K562 (cell line): Measurements from ENCODE around the gene ISYNA1. TPM values are rescaled to one million over a fixed set of nuclear protein-coding genes. Genes with fewer than 3 reads are reported as not detected.

Experiments
- CXXC5 ChIP-seq: fragments of 250-450 bp; sonication (Bioruptor Pico); IDR thresholded peaks from 2 replicates; pipeline ENCODE4 v1.8.0; 2022; ENCODE audit warnings: inconsistent platforms, mild to moderate bottlenecking, moderate library complexity
- ETV5 ChIP-seq: sonication (generic); formaldehyde crosslinking; IDR thresholded peaks from 2 replicates; pipeline ENCODE4 v1.4.0; 2020; ENCODE audit warnings: low read depth, mild to moderate bottlenecking, missing genetic modification reagents
- EZH2 ChIP-seq: IDR thresholded peaks from 2 replicates; pipeline ENCODE4 v1.6.1; 2012; ENCODE audit warnings: low read depth, mild to moderate bottlenecking, inconsistent platforms, low read length, borderline replicate concordance
- GTF2E2 ChIP-seq: fragments of 200-800 bp; sonication (Bioruptor generic); IDR thresholded peaks from 2 replicates; pipeline ENCODE4 v1.6.1; 2016; ENCODE audit warnings: missing genetic modification characterization, missing compliant biosample characterization
- HNRNPL ChIP-seq: fragments of 200-400 bp; formaldehyde crosslinking; IDR thresholded peaks from 2 replicates; pipeline ENCODE4 v1.6.1; 2017; ENCODE audit warnings: low read depth, mild to moderate bottlenecking, low read length
- JUND ChIP-seq, 2 experiments: IDR thresholded peaks; 2 replicates in 1 of 2; 3 replicates in 1 of 2; pipeline ENCODE4 v1.6.1; 2011; ENCODE audit warnings: borderline replicate concordance in 2 of 2, low read depth in 2 of 2, low read length in 2 of 2, improper control_type of control experiment in 1 of 2, missing biosample characterization in 1 of 2, missing genetic modification characterization in 1 of 2, missing genetic modification reagents in 1 of 2
- MBD2 ChIP-seq: sonication (generic); IDR thresholded peaks from 2 replicates; pipeline ENCODE4 v1.6.1; 2016; ENCODE audit warnings: low read depth, borderline replicate concordance
- MEF2D ChIP-seq: conservative IDR thresholded peaks from 2 replicates; pipeline ENCODE4 v1.6.1; 2016; ENCODE audit warnings: low read depth, missing genetic modification characterization, missing compliant biosample characterization
- NCOA1 ChIP-seq: fragments of 450-650 bp; IDR thresholded peaks from 2 replicates; pipeline ENCODE4 v1.6.1; 2016; ENCODE audit warnings: low read depth
- NR2C1 ChIP-seq, 2 experiments: fragments of 450-650 bp; IDR thresholded peaks; 2 replicates each; pipeline ENCODE4 v1.6.1; 2017; ENCODE audit warnings: mild to moderate bottlenecking in 2 of 2, antibody characterized with exemption in 1 of 2, inconsistent platforms in 1 of 2, missing compliant biosample characterization in 1 of 2, missing genetic modification characterization in 1 of 2
- POLR2A ChIP-seq: fragments of 450-650 bp; conservative IDR thresholded peaks from 2 replicates; pipeline ENCODE4 v1.6.1; 2016
- RAD51 ChIP-seq: fragments of 450-650 bp; IDR thresholded peaks from 2 replicates; pipeline ENCODE4 v1.7.1; 2016; ENCODE audit warnings: low read depth, mild to moderate bottlenecking, borderline replicate concordance
- SMARCA5 ChIP-seq: fragments of 450-650 bp; IDR thresholded peaks from 2 replicates; pipeline ENCODE4 v1.6.1; 2016
- SP1 ChIP-seq: sonication (generic); formaldehyde crosslinking; IDR thresholded peaks from 2 replicates; pipeline ENCODE4 v1.8.1; 2022; ENCODE audit warnings: mild to moderate bottlenecking, missing genetic modification reagents
- TEAD4 ChIP-seq, 2 experiments: sonication (generic) in 1 of 2; formaldehyde crosslinking in 1 of 2; IDR thresholded peaks; 2 replicates each; pipeline versions ENCODE4 v1.6.1 to v1.8.0; 2012 to 2022; ENCODE audit warnings: borderline replicate concordance in 1 of 2, inconsistent platforms in 1 of 2, low read length in 1 of 2, mild to moderate bottlenecking in 1 of 2, missing genetic modification reagents in 1 of 2
- ZNF217 ChIP-seq: sonication (generic); formaldehyde crosslinking; IDR thresholded peaks from 2 replicates; pipeline ENCODE4 v1.8.0; 2022; ENCODE audit warnings: mild to moderate bottlenecking, missing genetic modification reagents
- ZNF699 ChIP-seq: fragments of 250-450 bp; sonication (Bioruptor Pico); IDR thresholded peaks from 2 replicates; pipeline ENCODE4 v1.8.0; 2021; ENCODE audit warnings: mild to moderate bottlenecking, moderate library complexity; ENCODE audit not compliant: insufficient replicate concordance
- ZZZ3 ChIP-seq: fragments of 450-650 bp; IDR thresholded peaks from 2 replicates; pipeline ENCODE4 v1.6.1; 2016; ENCODE audit warnings: antibody characterized with exemption, mild to moderate bottlenecking, moderate library complexity
- polyA plus RNA-seq, 8 experiments: library from polyadenylated mRNA; depleted of rRNA in 4 of 8; stranded (reverse) in 5 of 8; unstranded in 3 of 8; fragments of >200 nt; fragmentation: Nextera tagmentation in 2 of 8; fragmentation: Illumina TruSeq in 1 of 8; extraction: Ambion mirVana in 2 of 8; extraction: Trizol in 1 of 8; gene quantifications; 2 replicates each; pipeline versions ENCODE4 v1.2.1 to v1.2.3, GENCODE V29; 2011 to 2014; ENCODE audit warnings: inconsistent platforms in 1 of 8, missing spikeins in 1 of 8
- total RNA-seq, 7 experiments: library from RNA; depleted of rRNA in 6 of 7; stranded (reverse); fragments of >200 nt in 6 of 7; fragmentation: Illumina TruSeq in 2 of 7; extraction: Trizol in 2 of 7; gene quantifications; 2 replicates each; pipeline versions ENCODE4 v1.2.1 to v1.2.3, GENCODE V29; 2011 to 2021; ENCODE audit warnings: low replicate concordance in 1 of 7
- TF ChIP-seq, protein P1 (sequence below): conservative IDR thresholded peaks from 2 replicates; pipeline ENCODE4 v1.6.1; 2011; ENCODE audit warnings: low read depth, mild to moderate bottlenecking, low read length; ENCODE audit not compliant: control insufficient read depth
- TF ChIP-seq, protein P2 (sequence below): sonication (generic); formaldehyde crosslinking; IDR thresholded peaks from 2 replicates; pipeline ENCODE4 v1.8.0; 2022; ENCODE audit warnings: missing genetic modification reagents, mild to moderate bottlenecking, moderate library complexity, borderline replicate concordance
- TF ChIP-seq, protein P3 (sequence below): fragments of 450-650 bp; formaldehyde crosslinking; IDR thresholded peaks from 2 replicates; pipeline ENCODE4 v1.4.0; 2020; ENCODE audit warnings: mild to moderate bottlenecking, moderate library complexity
- TF ChIP-seq, protein P4 (sequence below): fragments of 450-650 bp; formaldehyde crosslinking; IDR thresholded peaks from 2 replicates; pipeline ENCODE4 v1.4.0; 2020; ENCODE audit warnings: mild to moderate bottlenecking

The ISYNA1 gene
- total and polyA plus RNA-seq, 9 of the 15 experiments (the other 6 are each of a cell fraction or from before 2014, with no cell fraction given), result 21.8 to 460 (median 93.2) TPM

DNA sequence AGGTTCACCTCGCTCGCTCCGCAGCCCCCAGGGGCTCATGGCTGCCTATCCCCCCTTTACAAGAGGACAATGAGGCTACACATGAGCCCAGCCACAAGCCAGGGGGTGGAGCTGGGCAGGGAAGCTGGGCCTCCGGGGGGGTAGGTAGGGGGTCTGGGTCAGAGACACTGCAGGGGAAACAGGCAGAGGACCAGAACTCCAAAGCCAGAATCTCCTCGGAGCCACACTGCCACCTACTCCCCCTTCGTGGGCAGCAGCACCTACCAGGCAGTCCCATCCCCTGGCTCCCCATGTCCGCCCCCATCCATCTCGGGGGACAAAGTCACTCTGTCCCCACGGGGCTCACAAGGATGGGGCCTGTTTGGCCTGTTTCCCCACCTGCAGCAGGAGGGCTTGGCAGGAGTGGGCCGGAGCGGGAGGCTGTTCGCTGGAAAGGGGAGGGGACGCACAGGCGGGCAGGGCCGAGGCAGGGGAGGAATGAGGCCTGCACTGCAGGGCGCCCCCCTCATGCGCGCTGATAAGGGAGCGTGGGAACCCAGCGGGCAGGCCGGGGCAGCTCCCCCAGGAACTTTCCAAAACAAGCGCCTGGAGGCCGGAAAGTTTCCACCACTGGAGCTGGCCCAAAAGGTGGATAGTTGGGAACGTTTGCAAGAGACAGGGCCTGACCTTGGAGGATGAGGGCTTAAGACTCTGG is 545 bp upstream of the ISYNA1 start (continued):
- TF ChIP-seq, protein P1, sequence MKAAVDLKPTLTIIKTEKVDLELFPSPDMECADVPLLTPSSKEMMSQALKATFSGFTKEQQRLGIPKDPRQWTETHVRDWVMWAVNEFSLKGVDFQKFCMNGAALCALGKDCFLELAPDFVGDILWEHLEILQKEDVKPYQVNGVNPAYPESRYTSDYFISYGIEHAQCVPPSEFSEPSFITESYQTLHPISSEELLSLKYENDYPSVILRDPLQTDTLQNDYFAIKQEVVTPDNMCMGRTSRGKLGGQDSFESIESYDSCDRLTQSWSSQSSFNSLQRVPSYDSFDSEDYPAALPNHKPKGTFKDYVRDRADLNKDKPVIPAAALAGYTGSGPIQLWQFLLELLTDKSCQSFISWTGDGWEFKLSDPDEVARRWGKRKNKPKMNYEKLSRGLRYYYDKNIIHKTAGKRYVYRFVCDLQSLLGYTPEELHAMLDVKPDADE, result peak; percentile 68
- TF ChIP-seq NCOA1 (0 out of 2 replicates have a peak, but pooled peaks have one; percentile 32), NR2C1 (IDR thresholded peaks at IDR 0.05) (no peak), NR2C1 (tag; IDR thresholded peaks at IDR 0.05) (0 out of 2 replicates have a peak, but pooled peaks have one; percentile 34), GTF2E2 (tag) (peak; percentile 42; the same call in 1 of the 2 replicates), SMARCA5 (peak; percentile 38; the same call in 1 of the 2 replicates), EZH2 (no peak), CXXC5 (CRISPR knock-in tag) (peak; percentile 91), RAD51 (no peak), MEF2D (peak; percentile 23; the same call in 1 of the 2 replicates), HNRNPL (peak; percentile 55; the same call in 1 of the 2 replicates), ZNF699 (CRISPR knock-in tag) (no peak), SP1 (CRISPR knock-in tag) (peak; percentile 47; the same call in 1 of the 2 replicates), JUND (IDR thresholded peaks at IDR 0.05; ENCODE audit: borderline replicate concordance, low read depth, low read length) (no peak), JUND (tag; IDR thresholded peaks at IDR 0.05; ENCODE audit: borderline replicate concordance, low read depth, low read length) (peak; percentile 9; the same call in 1 of the 3 replicates), ZZZ3 (no peak), MBD2 (0 out of 2 replicates have a peak, but pooled peaks have one; percentile 16), ETV5 (CRISPR knock-in tag) (peak; percentile 59), TEAD4 (IDR thresholded peaks at IDR 0.05; ENCODE audit: low read length) (0 out of 2 replicates have a peak, but pooled peaks have one; percentile 12), TEAD4 (CRISPR knock-in tag; IDR thresholded peaks at IDR 0.05; ENCODE audit: borderline replicate concordance) (no peak), POLR2A (peak; percentile 13; the same call in 1 of the 2 replicates), ZNF217 (CRISPR knock-in tag) (no peak)
- TF ChIP-seq, protein P2, sequence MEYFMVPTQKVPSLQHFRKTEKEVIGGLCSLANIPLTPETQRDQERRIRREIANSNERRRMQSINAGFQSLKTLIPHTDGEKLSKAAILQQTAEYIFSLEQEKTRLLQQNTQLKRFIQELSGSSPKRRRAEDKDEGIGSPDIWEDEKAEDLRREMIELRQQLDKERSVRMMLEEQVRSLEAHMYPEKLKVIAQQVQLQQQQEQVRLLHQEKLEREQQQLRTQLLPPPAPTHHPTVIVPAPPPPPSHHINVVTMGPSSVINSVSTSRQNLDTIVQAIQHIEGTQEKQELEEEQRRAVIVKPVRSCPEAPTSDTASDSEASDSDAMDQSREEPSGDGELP (CRISPR knock-in tag), result peak; percentile 67
- TF ChIP-seq, protein P3, sequence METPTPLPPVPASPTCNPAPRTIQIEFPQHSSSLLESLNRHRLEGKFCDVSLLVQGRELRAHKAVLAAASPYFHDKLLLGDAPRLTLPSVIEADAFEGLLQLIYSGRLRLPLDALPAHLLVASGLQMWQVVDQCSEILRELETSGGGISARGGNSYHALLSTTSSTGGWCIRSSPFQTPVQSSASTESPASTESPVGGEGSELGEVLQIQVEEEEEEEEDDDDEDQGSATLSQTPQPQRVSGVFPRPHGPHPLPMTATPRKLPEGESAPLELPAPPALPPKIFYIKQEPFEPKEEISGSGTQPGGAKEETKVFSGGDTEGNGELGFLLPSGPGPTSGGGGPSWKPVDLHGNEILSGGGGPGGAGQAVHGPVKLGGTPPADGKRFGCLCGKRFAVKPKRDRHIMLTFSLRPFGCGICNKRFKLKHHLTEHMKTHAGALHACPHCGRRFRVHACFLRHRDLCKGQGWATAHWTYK (CRISPR knock-in tag), result peak; percentile 82
- TF ChIP-seq, protein P4, sequence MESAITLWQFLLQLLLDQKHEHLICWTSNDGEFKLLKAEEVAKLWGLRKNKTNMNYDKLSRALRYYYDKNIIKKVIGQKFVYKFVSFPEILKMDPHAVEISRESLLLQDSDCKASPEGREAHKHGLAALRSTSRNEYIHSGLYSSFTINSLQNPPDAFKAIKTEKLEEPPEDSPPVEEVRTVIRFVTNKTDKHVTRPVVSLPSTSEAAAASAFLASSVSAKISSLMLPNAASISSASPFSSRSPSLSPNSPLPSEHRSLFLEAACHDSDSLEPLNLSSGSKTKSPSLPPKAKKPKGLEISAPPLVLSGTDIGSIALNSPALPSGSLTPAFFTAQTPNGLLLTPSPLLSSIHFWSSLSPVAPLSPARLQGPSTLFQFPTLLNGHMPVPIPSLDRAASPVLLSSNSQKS, result no peak
